Measurements from ENCODE around the gene SDK2. TPM values are rescaled to one million over a fixed set of nuclear protein-coding genes. Genes with fewer than 3 reads are reported as not detected.

Gene SDK2
- polyA plus RNA-seq, 2 donors: 0.29 to 0.55 TPM

- H3K27me3 ChIP-seq (ENCODE audit: control insufficient read depth in 1 of 2, insufficient read depth in 2 of 2, low read length in 2 of 2): no peaks in the 10 kb centered on the region
- 88 to 90% methylated on average over 20 of the region's 20 CpGs for WGBS, 2 donors
- H3K4me1 ChIP-seq (ENCODE audit: control insufficient read depth in 2 of 2, insufficient read depth in 2 of 2, low read length in 1 of 2): peaks cover 0 to 2% of the 10 kb centered on the region in 2 donors
- H3K27ac ChIP-seq (ENCODE audit: low read depth in 2 of 2, low read length in 1 of 2): no peak overlapping the region
- no peak overlapping the region for H3K4me3 ChIP-seq (ENCODE audit: low read depth in 1 of 2, low read length in 2 of 2)
- H3K36me3 ChIP-seq (ENCODE audit: control insufficient read depth in 2 of 2, insufficient read depth in 2 of 2, low read length in 1 of 2): no peaks in the 10 kb centered on the region
- no peaks in the 10 kb centered on the region for H3K9me3 ChIP-seq (ENCODE audit: control insufficient read depth in 2 of 2, insufficient read depth in 1 of 2, low read depth in 1 of 2, low read length in 1 of 2)
Measured at GRCh38 chr17:73414171-73414955, 229.9 kb downstream of the SDK2 start.

DNA sequence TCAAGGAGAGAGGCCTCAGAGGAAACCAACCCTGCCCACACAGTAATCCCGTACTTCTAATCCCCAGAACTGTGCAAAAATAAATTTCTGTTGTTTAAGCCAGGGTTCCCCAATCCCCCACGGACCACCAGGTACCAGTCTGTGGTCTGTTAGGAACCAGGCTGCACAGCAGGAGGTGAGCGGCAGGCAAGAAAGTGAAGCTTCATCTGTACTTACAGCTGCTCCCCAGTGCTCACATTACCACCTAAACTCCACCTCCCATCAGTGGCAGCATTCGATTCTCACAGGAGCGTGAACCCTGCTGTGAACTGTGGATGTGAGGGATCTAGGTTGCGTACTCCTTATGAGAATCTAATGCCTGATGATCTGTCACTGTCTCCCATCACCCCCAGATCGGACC is 231.3 kb downstream of the SDK2 start:
- WGBS, 2 donors: 74 to 76% methylated on average over 7 of the region's 7 CpGs
- Histone ChIP-seq H3K9me3 (ENCODE audit: control insufficient read depth in 2 of 2, insufficient read depth in 1 of 2, low read depth in 1 of 2, low read length in 1 of 2) (no peaks in the 10 kb centered on the region), H3K4me1 (ENCODE audit: control insufficient read depth in 2 of 2, insufficient read depth in 2 of 2, low read length in 1 of 2) (peaks cover 0 to 2% of the 10 kb centered on the region in 2 donors), H3K27me3 (ENCODE audit: control insufficient read depth in 1 of 2, insufficient read depth in 2 of 2, low read length in 2 of 2) (no peaks in the 10 kb centered on the region), H3K27ac (ENCODE audit: low read depth in 2 of 2, low read length in 1 of 2) (no peak overlapping the region), H3K36me3 (ENCODE audit: control insufficient read depth in 2 of 2, insufficient read depth in 2 of 2, low read length in 1 of 2) (no peaks in the 10 kb centered on the region), H3K4me3 (ENCODE audit: low read depth in 1 of 2, low read length in 2 of 2) (no peak overlapping the region)

- no peak overlapping the region for H3K27ac ChIP-seq (ENCODE audit: low read depth in 2 of 2, low read length in 1 of 2)
- 74 to 77% methylated on average over 13 of the region's 13 CpGs for WGBS, 2 donors
- H3K9me3 ChIP-seq (ENCODE audit: control insufficient read depth in 2 of 2, insufficient read depth in 1 of 2, low read depth in 1 of 2, low read length in 1 of 2): no peaks in the 10 kb centered on the region
- no peaks in the 10 kb centered on the region for H3K27me3 ChIP-seq (ENCODE audit: control insufficient read depth in 1 of 2, insufficient read depth in 2 of 2, low read length in 2 of 2)
- H3K4me1 ChIP-seq (ENCODE audit: control insufficient read depth in 2 of 2, insufficient read depth in 2 of 2, low read length in 1 of 2): peaks cover 0 to 2% of the 10 kb centered on the region in 2 donors
- no peak overlapping the region for H3K4me3 ChIP-seq (ENCODE audit: low read depth in 1 of 2, low read length in 2 of 2)
- H3K36me3 ChIP-seq (ENCODE audit: control insufficient read depth in 2 of 2, insufficient read depth in 2 of 2, low read length in 1 of 2): no peaks in the 10 kb centered on the region
Measured at GRCh38 chr17:73411313-73411747, 232.9 kb downstream of the SDK2 start.

- Histone ChIP-seq H3K4me1 (ENCODE audit: control insufficient read depth in 2 of 2, insufficient read depth in 2 of 2, low read length in 1 of 2) (peaks cover 0 to 2% of the 10 kb centered on the region in 2 donors), H3K36me3 (ENCODE audit: control insufficient read depth in 2 of 2, insufficient read depth in 2 of 2, low read length in 1 of 2) (no peaks in the 10 kb centered on the region), H3K27me3 (ENCODE audit: control insufficient read depth in 1 of 2, insufficient read depth in 2 of 2, low read length in 2 of 2) (no peaks in the 10 kb centered on the region), H3K27ac (ENCODE audit: low read depth in 2 of 2, low read length in 1 of 2) (no peak overlapping the region), H3K9me3 (ENCODE audit: control insufficient read depth in 2 of 2, insufficient read depth in 1 of 2, low read depth in 1 of 2, low read length in 1 of 2) (no peaks in the 10 kb centered on the region), H3K4me3 (ENCODE audit: low read depth in 1 of 2, low read length in 2 of 2) (no peak overlapping the region)
- 53 to 57% methylated on average over 11 of the region's 11 CpGs for WGBS, 2 donors
Measured at GRCh38 chr17:73410586-73411312, 233.5 kb downstream of the SDK2 start.

- 72 to 78% methylated on average over 4 of the region's 4 CpGs for WGBS, 2 donors
- Histone ChIP-seq H3K27ac (ENCODE audit: low read depth in 2 of 2, low read length in 1 of 2) (no peak overlapping the region), H3K4me1 (ENCODE audit: control insufficient read depth in 2 of 2, insufficient read depth in 2 of 2, low read length in 1 of 2) (no peaks in the 10 kb centered on the region), H3K36me3 (ENCODE audit: control insufficient read depth in 2 of 2, insufficient read depth in 2 of 2, low read length in 1 of 2) (no peaks in the 10 kb centered on the region), H3K27me3 (ENCODE audit: control insufficient read depth in 1 of 2, insufficient read depth in 2 of 2, low read length in 2 of 2) (no peaks in the 10 kb centered on the region), H3K9me3 (ENCODE audit: control insufficient read depth in 2 of 2, insufficient read depth in 1 of 2, low read depth in 1 of 2, low read length in 1 of 2) (no peaks in the 10 kb centered on the region), H3K4me3 (ENCODE audit: low read depth in 1 of 2, low read length in 2 of 2) (no peak overlapping the region)
Measured at GRCh38 chr17:73404246-73404645, 240.0 kb downstream of the SDK2 start.

GRCh38 chr17:73402466-73402865 is 241.8 kb downstream of the SDK2 start:
- Histone ChIP-seq H3K4me3 (ENCODE audit: low read depth in 1 of 2, low read length in 2 of 2) (no peak overlapping the region), H3K27ac (ENCODE audit: low read depth in 2 of 2, low read length in 1 of 2) (no peak overlapping the region), H3K36me3 (ENCODE audit: control insufficient read depth in 2 of 2, insufficient read depth in 2 of 2, low read length in 1 of 2) (no peaks in the 10 kb centered on the region), H3K27me3 (ENCODE audit: control insufficient read depth in 1 of 2, insufficient read depth in 2 of 2, low read length in 2 of 2) (no peaks in the 10 kb centered on the region), H3K4me1 (ENCODE audit: control insufficient read depth in 2 of 2, insufficient read depth in 2 of 2, low read length in 1 of 2) (no peaks in the 10 kb centered on the region), H3K9me3 (ENCODE audit: control insufficient read depth in 2 of 2, insufficient read depth in 1 of 2, low read depth in 1 of 2, low read length in 1 of 2) (no peaks in the 10 kb centered on the region)
- WGBS, 2 donors: 87% methylated on average over 7 of the region's 7 CpGs

GRCh38 chr17:73401911-73402310 is 242.3 kb downstream of the SDK2 start:
- H3K27ac ChIP-seq (ENCODE audit: low read depth in 2 of 2, low read length in 1 of 2): no peak overlapping the region
- H3K9me3 ChIP-seq (ENCODE audit: control insufficient read depth in 2 of 2, insufficient read depth in 1 of 2, low read depth in 1 of 2, low read length in 1 of 2): no peaks in the 10 kb centered on the region
- no peaks in the 10 kb centered on the region for H3K4me1 ChIP-seq (ENCODE audit: control insufficient read depth in 2 of 2, insufficient read depth in 2 of 2, low read length in 1 of 2)
- no peak overlapping the region for H3K4me3 ChIP-seq (ENCODE audit: low read depth in 1 of 2, low read length in 2 of 2)
- H3K36me3 ChIP-seq (ENCODE audit: control insufficient read depth in 2 of 2, insufficient read depth in 2 of 2, low read length in 1 of 2): no peaks in the 10 kb centered on the region
- no peaks in the 10 kb centered on the region for H3K27me3 ChIP-seq (ENCODE audit: control insufficient read depth in 1 of 2, insufficient read depth in 2 of 2, low read length in 2 of 2)
- WGBS, 2 donors: 71 to 72% methylated on average over 16 to 18 of the region's 18 CpGs

- Histone ChIP-seq H3K4me3 (ENCODE audit: low read depth in 1 of 2, low read length in 2 of 2) (no peak overlapping the region), H3K9me3 (ENCODE audit: control insufficient read depth in 2 of 2, insufficient read depth in 1 of 2, low read depth in 1 of 2, low read length in 1 of 2) (no peaks in the 10 kb centered on the region), H3K27ac (ENCODE audit: low read depth in 2 of 2, low read length in 1 of 2) (no peak overlapping the region), H3K4me1 (ENCODE audit: control insufficient read depth in 2 of 2, insufficient read depth in 2 of 2, low read length in 1 of 2) (no peaks in the 10 kb centered on the region), H3K27me3 (ENCODE audit: control insufficient read depth in 1 of 2, insufficient read depth in 2 of 2, low read length in 2 of 2) (no peaks in the 10 kb centered on the region), H3K36me3 (ENCODE audit: control insufficient read depth in 2 of 2, insufficient read depth in 2 of 2, low read length in 1 of 2) (no peaks in the 10 kb centered on the region)
- WGBS, 2 donors: 93 to 94% methylated on average over 18 of the region's 18 CpGs
Measured at GRCh38 chr17:73400915-73401545, 243.2 kb downstream of the SDK2 start.

GRCh38 chr17:73399056-73399455 is 245.2 kb downstream of the SDK2 start:
- Histone ChIP-seq H3K27ac (ENCODE audit: low read depth in 2 of 2, low read length in 1 of 2) (no peak overlapping the region), H3K9me3 (ENCODE audit: control insufficient read depth in 2 of 2, insufficient read depth in 1 of 2, low read depth in 1 of 2, low read length in 1 of 2) (no peaks in the 10 kb centered on the region)
- 82 to 86% methylated on average over 11 of the region's 11 CpGs for WGBS, 2 donors

More at GRCh38 chr17:73399056-73399455, 245.2 kb downstream of the SDK2 start:
- no peak overlapping the region for H3K4me3 ChIP-seq (ENCODE audit: low read depth in 1 of 2, low read length in 2 of 2)
- H3K36me3 ChIP-seq (ENCODE audit: control insufficient read depth in 2 of 2, insufficient read depth in 2 of 2, low read length in 1 of 2): no peaks in the 10 kb centered on the region
- no peaks in the 10 kb centered on the region for H3K4me1 ChIP-seq (ENCODE audit: control insufficient read depth in 2 of 2, insufficient read depth in 2 of 2, low read length in 1 of 2)
- H3K27me3 ChIP-seq (ENCODE audit: control insufficient read depth in 1 of 2, insufficient read depth in 2 of 2, low read length in 2 of 2): no peaks in the 10 kb centered on the region
